ENCODE measurements around the gene C12orf57. TPM values are rescaled to one million over a fixed set of nuclear protein-coding genes. Genes with fewer than 3 reads are reported as not detected.

C12orf57 gene
- total RNA-seq, 1 donor from 2014 or later, result 197 TPM

DNA sequence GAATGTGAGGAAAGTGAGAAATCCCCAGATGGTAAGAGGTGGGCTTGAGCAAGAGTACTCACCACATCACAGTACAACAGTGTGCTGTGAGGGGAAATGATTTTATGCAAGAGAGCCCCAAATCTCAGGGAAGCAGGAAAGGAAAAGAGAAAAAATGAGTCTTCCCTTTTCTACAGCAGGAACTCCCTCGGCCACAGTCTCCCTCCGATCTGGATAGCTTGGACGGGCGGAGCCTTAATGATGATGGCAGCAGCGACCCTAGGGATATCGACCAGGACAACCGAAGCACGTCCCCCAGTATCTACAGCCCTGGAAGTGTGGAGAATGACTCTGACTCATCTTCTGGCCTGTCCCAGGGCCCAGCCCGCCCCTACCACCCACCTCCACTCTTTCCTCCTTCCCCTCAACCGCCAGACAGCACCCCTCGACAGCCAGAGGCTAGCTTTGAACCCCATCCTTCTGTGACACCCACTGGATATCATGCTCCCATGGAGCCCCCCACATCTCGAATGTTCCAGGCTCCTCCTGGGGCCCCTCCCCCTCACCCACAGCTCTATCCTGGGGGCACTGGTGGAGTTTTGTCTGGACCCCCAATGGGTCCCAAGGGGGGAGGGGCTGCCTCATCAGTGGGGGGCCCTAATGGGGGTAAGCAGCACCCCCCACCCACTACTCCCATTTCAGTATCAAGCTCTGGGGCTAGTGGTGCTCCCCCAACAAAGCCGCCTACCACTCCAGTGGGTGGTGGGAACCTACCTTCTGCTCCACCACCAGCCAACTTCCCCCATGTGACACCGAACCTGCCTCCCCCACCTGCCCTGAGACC, 8.2 kb upstream of the C12orf57 start:
- H3K4me1 ChIP-seq, result peaks cover 50% of the 10 kb centered on the region
- H3K36me3 ChIP-seq, result peaks cover 33% of the 10 kb centered on the region
- TF ChIP-seq, protein P1, sequence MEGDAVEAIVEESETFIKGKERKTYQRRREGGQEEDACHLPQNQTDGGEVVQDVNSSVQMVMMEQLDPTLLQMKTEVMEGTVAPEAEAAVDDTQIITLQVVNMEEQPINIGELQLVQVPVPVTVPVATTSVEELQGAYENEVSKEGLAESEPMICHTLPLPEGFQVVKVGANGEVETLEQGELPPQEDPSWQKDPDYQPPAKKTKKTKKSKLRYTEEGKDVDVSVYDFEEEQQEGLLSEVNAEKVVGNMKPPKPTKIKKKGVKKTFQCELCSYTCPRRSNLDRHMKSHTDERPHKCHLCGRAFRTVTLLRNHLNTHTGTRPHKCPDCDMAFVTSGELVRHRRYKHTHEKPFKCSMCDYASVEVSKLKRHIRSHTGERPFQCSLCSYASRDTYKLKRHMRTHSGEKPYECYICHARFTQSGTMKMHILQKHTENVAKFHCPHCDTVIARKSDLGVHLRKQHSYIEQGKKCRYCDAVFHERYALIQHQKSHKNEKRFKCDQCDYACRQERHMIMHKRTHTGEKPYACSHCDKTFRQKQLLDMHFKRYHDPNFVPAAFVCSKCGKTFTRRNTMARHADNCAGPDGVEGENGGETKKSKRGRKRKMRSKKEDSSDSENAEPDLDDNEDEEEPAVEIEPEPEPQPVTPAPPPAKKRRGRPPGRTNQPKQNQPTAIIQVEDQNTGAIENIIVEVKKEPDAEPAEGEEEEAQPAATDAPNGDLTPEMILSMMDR (IDR thresholded peaks at IDR 0.05), result no peak

GRCh38 chr12:6936194-6936635, 7.6 kb upstream of the C12orf57 start:
- Histone ChIP-seq H3K36me3 (peaks cover 39% of the 10 kb centered on the region), H3K4me1 (peaks cover 44% of the 10 kb centered on the region), H3K27ac (no peak overlapping the region), H3K4me3 (no peak overlapping the region), H3K27me3 (no peaks in the 10 kb centered on the region), H3K9me3 (no peaks in the 10 kb centered on the region)
- DNase-seq (no peak), ATAC-seq (no peak)
- intact Hi-C loops (cut with DNase I), result loop anchor here (10.0 kb wide), 1 partner anchor 61 kb away; the partner anchor contains the start of gene SPSB2
- TF ChIP-seq, protein P1 (IDR thresholded peaks at IDR 0.05), result no peak

More for the DNA sequence above, 8.2 kb upstream of the C12orf57 start:
- ATAC-seq (no peak), DNase-seq (no peak)
- no peak overlapping the region for H3K4me3 ChIP-seq
- intact Hi-C loops (cut with DNase I), result loop anchor here (10.0 kb wide), 1 partner anchor 61 kb away; the partner anchor contains the start of gene SPSB2
- H3K27me3 ChIP-seq, result no peaks in the 10 kb centered on the region
- no peak overlapping the region for H3K27ac ChIP-seq
- no peaks in the 10 kb centered on the region for H3K9me3 ChIP-seq

DNA sequence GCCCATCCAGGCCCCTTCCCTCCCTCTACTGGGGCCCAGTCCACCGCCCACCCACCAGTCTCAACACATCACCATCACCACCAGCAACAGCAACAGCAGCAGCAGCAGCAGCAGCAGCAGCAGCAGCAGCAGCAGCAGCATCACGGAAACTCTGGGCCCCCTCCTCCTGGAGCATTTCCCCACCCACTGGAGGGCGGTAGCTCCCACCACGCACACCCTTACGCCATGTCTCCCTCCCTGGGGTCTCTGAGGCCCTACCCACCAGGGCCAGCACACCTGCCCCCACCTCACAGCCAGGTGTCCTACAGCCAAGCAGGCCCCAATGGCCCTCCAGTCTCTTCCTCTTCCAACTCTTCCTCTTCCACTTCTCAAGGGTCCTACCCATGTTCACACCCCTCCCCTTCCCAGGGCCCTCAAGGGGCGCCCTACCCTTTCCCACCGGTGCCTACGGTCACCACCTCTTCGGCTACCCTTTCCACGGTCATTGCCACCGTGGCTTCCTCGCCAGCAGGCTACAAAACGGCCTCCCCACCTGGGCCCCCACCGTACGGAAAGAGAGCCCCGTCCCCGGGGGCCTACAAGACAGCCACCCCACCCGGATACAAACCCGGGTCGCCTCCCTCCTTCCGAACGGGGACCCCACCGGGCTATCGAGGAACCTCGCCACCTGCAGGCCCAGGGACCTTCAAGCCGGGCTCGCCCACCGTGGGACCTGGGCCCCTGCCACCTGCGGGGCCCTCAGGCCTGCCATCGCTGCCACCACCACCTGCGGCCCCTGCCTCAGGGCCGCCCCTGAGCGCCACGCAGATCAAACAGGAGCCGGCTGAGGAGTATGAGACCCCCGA, 7.0 kb upstream of the C12orf57 start:
- intact Hi-C loops (cut with DNase I), result loop anchor here (10.0 kb wide), 1 partner anchor 62 kb away; the partner anchor contains the start of gene SPSB2
- ATAC-seq, result no peak
- H3K9me3 ChIP-seq, result no peaks in the 10 kb centered on the region
- peak overlapping the region; percentile 95 for H3K27ac ChIP-seq
- peak overlapping the region; percentile 64 for H3K4me3 ChIP-seq
- peaks cover 40% of the 10 kb centered on the region for H3K4me1 ChIP-seq
- DNase-seq, result no peak
- peaks cover 45% of the 10 kb centered on the region for H3K36me3 ChIP-seq
- TF ChIP-seq, protein P1 (IDR thresholded peaks at IDR 0.05), result no peak
- no peaks in the 10 kb centered on the region for H3K27me3 ChIP-seq

- intact Hi-C loops (cut with DNase I), result loop anchor here (10.0 kb wide), 1 partner anchor 63 kb away; the partner anchor contains the start of gene SPSB2
- H3K27ac ChIP-seq, result peak overlapping the region; percentile 95
- peaks cover 44% of the 10 kb centered on the region for H3K4me1 ChIP-seq
- ATAC-seq (peak; percentile 94), DNase-seq (peak; percentile 97)
- H3K27me3 ChIP-seq, result no peaks in the 10 kb centered on the region
- peak overlapping the region; percentile 64 for H3K4me3 ChIP-seq
- TF ChIP-seq, protein P1 (IDR thresholded peaks at IDR 0.05), result peak; percentile 88
- H3K36me3 ChIP-seq, result peaks cover 45% of the 10 kb centered on the region
- H3K9me3 ChIP-seq, result no peaks in the 10 kb centered on the region
Observed at GRCh38 chr12:6937481-6938352, 6.1 kb upstream of the C12orf57 start.

Measured in upper lobe of right lung (tissue), 1 donor.